K562 (cell line): ENCODE data around the gene MBNL1. TPM values are rescaled to one million over a fixed set of nuclear protein-coding genes. Genes with fewer than 3 reads are reported as not detected.

Experiments used
- ATF1 ChIP-seq, 2 experiments: fragments of 450-650 bp in 1 of 2; IDR thresholded peaks; 2 replicates each; pipeline ENCODE4 v1.6.1; 2016; ENCODE audit warnings: missing compliant biosample characterization in 1 of 2, missing genetic modification characterization in 1 of 2
- BCL6 ChIP-seq: fragments of 250-450 bp; sonication (Bioruptor Pico); IDR thresholded peaks from 2 replicates; pipeline ENCODE4 v1.4.0; 2020
- BRD4 ChIP-seq: fragments of 200-600 bp; sonication (generic); IDR thresholded peaks from 2 replicates; pipeline ENCODE4 v1.6.1; 2017; ENCODE audit warnings: inconsistent platforms
- DPF2 ChIP-seq: fragments of 450-650 bp; IDR thresholded peaks from 2 replicates; pipeline ENCODE4 v1.6.1; 2016
- ESRRA ChIP-seq: fragments of 450-650 bp; IDR thresholded peaks from 2 replicates; pipeline ENCODE4 v1.6.1; 2014; ENCODE audit warnings: low read depth, mild to moderate bottlenecking, moderate library complexity, borderline replicate concordance
- FOXK2 ChIP-seq, 2 experiments: fragments of 450-650 bp; IDR thresholded peaks in 1 of 2; conservative IDR thresholded peaks in 1 of 2; 2 replicates each; pipeline ENCODE4 v1.6.1; 2016; ENCODE audit warnings: low read depth in 2 of 2, mild to moderate bottlenecking in 1 of 2
- GABPA ChIP-seq: fragments of 200-800 bp; sonication (Bioruptor generic); conservative IDR thresholded peaks from 2 replicates; pipeline ENCODE4 v1.6.1; 2016; ENCODE audit warnings: low read depth, missing genetic modification characterization, missing compliant biosample characterization
- HDAC6 ChIP-seq: IDR thresholded peaks from 2 replicates; pipeline ENCODE4 v1.6.1; 2012; ENCODE audit warnings: low read depth, mild to moderate bottlenecking, control low read depth, inconsistent platforms, low read length, moderate library complexity
- HIVEP1 ChIP-seq: fragments of 250-450 bp; sonication (Bioruptor Pico); IDR thresholded peaks from 2 replicates; pipeline ENCODE4 v1.4.0; 2020; ENCODE audit warnings: mild to moderate bottlenecking
- HMGN3 ChIP-seq: IDR thresholded peaks from 2 replicates; pipeline ENCODE4 v1.6.1; 2011; ENCODE audit warnings: borderline replicate concordance, low read depth, mild to moderate bottlenecking, mixed read lengths, low read length; ENCODE audit not compliant: insufficient read length; ENCODE audit errors: extremely low read depth
- MAZ ChIP-seq, 2 experiments: fragments of 450-650 bp in 1 of 2; sonication (generic) in 1 of 2; formaldehyde crosslinking; IDR thresholded peaks in 1 of 2; conservative IDR thresholded peaks in 1 of 2; 2 replicates each; pipeline versions ENCODE4 v1.4.0 to v1.5.0; 2020; ENCODE audit warnings: mild to moderate bottlenecking in 1 of 2, missing genetic modification reagents in 1 of 2
- MCM2 ChIP-seq: fragments of 450-650 bp; IDR thresholded peaks from 2 replicates; pipeline ENCODE4 v1.6.1; 2017; ENCODE audit warnings: low read depth, mild to moderate bottlenecking
- MXD1 ChIP-seq: fragments of 250-450 bp; sonication (Bioruptor Pico); IDR thresholded peaks from 2 replicates; pipeline ENCODE4 v1.8.0; 2021; ENCODE audit warnings: borderline replicate concordance, mild to moderate bottlenecking, moderate library complexity; ENCODE audit not compliant: poor library complexity, severe bottlenecking
- PCBP2 ChIP-seq: fragments of 200-400 bp; formaldehyde crosslinking; IDR thresholded peaks from 2 replicates; pipeline ENCODE4 v1.6.1; 2018; ENCODE audit warnings: low read length, low read depth, mild to moderate bottlenecking, moderate library complexity; ENCODE audit not compliant: poor library complexity, severe bottlenecking
- PHB ChIP-seq: fragments of 250-450 bp; sonication (Bioruptor Pico); IDR thresholded peaks from 2 replicates; pipeline ENCODE4 v1.5.0; 2021
- POLR2G ChIP-seq: fragments of 200-400 bp; formaldehyde crosslinking; IDR thresholded peaks from 2 replicates; pipeline ENCODE4 v1.6.1; 2017; ENCODE audit warnings: low read depth, mild to moderate bottlenecking, antibody characterized with exemption, low read length, moderate library complexity
- POLR3A ChIP-seq: IDR thresholded peaks from 2 replicates; pipeline ENCODE4 v1.6.1; 2011; ENCODE audit warnings: borderline replicate concordance, mild to moderate bottlenecking, moderate library complexity; ENCODE audit not compliant: insufficient read length, insufficient read depth; ENCODE audit errors: extremely low read depth
- PRMT5 ChIP-seq: sonication (generic); formaldehyde crosslinking; IDR thresholded peaks from 2 replicates; pipeline ENCODE4 v1.5.0; 2020; ENCODE audit warnings: missing genetic modification reagents
- RBM34 ChIP-seq: fragments of 200-400 bp; formaldehyde crosslinking; IDR thresholded peaks from 2 replicates; pipeline ENCODE4 v1.6.1; 2018; ENCODE audit warnings: low read length, borderline replicate concordance; ENCODE audit not compliant: insufficient read depth
- SMARCE1 ChIP-seq: fragments of 450-650 bp; IDR thresholded peaks from 2 replicates; pipeline ENCODE4 v1.7.1; 2016; ENCODE audit warnings: mild to moderate bottlenecking
- SPI1 ChIP-seq: IDR thresholded peaks from 2 replicates; pipeline ENCODE4 v1.6.1; 2011; ENCODE audit warnings: low read depth, low read length, control low read depth, borderline replicate concordance
- SRSF3 ChIP-seq: fragments of 200-400 bp; formaldehyde crosslinking; IDR thresholded peaks from 2 replicates; pipeline ENCODE4 v1.6.1; 2016; ENCODE audit warnings: mild to moderate bottlenecking, low read length, moderate library complexity; ENCODE audit not compliant: insufficient read depth
- ZBTB1 ChIP-seq: sonication (generic); formaldehyde crosslinking; IDR thresholded peaks from 2 replicates; pipeline ENCODE4 v1.8.1; 2023; ENCODE audit warnings: missing genetic modification reagents, low read depth, mild to moderate bottlenecking, borderline replicate concordance
- ZNF121 ChIP-seq: sonication (generic); formaldehyde crosslinking; conservative IDR thresholded peaks from 2 replicates; pipeline ENCODE4 v1.8.0; 2022; ENCODE audit warnings: missing genetic modification reagents
- ZNF224 ChIP-seq: sonication (generic); formaldehyde crosslinking; IDR thresholded peaks from 2 replicates; pipeline ENCODE4 v1.8.0; 2022; ENCODE audit warnings: mild to moderate bottlenecking, missing genetic modification reagents
- ZNF511 ChIP-seq: sonication (generic); formaldehyde crosslinking; IDR thresholded peaks from 2 replicates; pipeline ENCODE4 v1.8.0; 2022; ENCODE audit warnings: mild to moderate bottlenecking, missing genetic modification reagents
- ZNF589 ChIP-seq: fragments of 200-800 bp; sonication (Bioruptor generic); IDR thresholded peaks from 2 replicates; pipeline ENCODE4 v1.6.1; 2016; ENCODE audit warnings: low read depth, missing genetic modification characterization, missing compliant biosample characterization
- polyA plus RNA-seq, 8 experiments: library from polyadenylated mRNA; depleted of rRNA in 4 of 8; stranded (reverse) in 5 of 8; unstranded in 3 of 8; fragments of >200 nt; fragmentation: Nextera tagmentation in 2 of 8; fragmentation: Illumina TruSeq in 1 of 8; extraction: Ambion mirVana in 2 of 8; extraction: Trizol in 1 of 8; gene quantifications; 2 replicates each; pipeline versions ENCODE4 v1.2.1 to v1.2.3, GENCODE V29; 2011 to 2014; ENCODE audit warnings: inconsistent platforms in 1 of 8, missing spikeins in 1 of 8
- total RNA-seq, 7 experiments: library from RNA; depleted of rRNA in 6 of 7; stranded (reverse); fragments of >200 nt in 6 of 7; fragmentation: Illumina TruSeq in 2 of 7; extraction: Trizol in 2 of 7; gene quantifications; 2 replicates each; pipeline versions ENCODE4 v1.2.1 to v1.2.3, GENCODE V29; 2011 to 2021; ENCODE audit warnings: low replicate concordance in 1 of 7

MBNL1 gene
- total and polyA plus RNA-seq, 9 of the 15 experiments (the other 6 are each of a cell fraction or from before 2014, with no cell fraction given): 70.3 to 243 (median 220) TPM

GRCh38 chr3:152269056-152269830 is 514 bp downstream of the MBNL1 start (continued):
- TF ChIP-seq ZNF121 (CRISPR knock-in tag) (no peak), POLR2G (peak; percentile 87), DPF2 (no peak), SMARCE1 (0 out of 2 replicates have a peak, but pooled peaks have one; percentile 6), ESRRA (no peak), SPI1 (peak; percentile 88), PCBP2 (no peak), SRSF3 (0 out of 2 replicates have a peak, but pooled peaks have one; percentile 79), MCM2 (no peak), ZNF511 (CRISPR knock-in tag) (0 out of 2 replicates have a peak, but pooled peaks have one; percentile 63), HMGN3 (peak; percentile 12), ZNF589 (CRISPR knock-in tag) (peak; percentile 65; the same call in 1 of the 2 replicates), PHB (CRISPR knock-in tag) (no peak), BCL6 (CRISPR knock-in tag) (no peak), FOXK2 (conservative IDR thresholded peaks at IDR 0.05 in 1 of 2, IDR thresholded peaks at IDR 0.05 in 1 of 2; ENCODE audit: low read depth in 2 of 2) (no peak), GABPA (tag) (peak; percentile 58), ATF1 (CRISPR knock-in tag; IDR thresholded peaks at IDR 0.05) (no peak), ATF1 (tag; IDR thresholded peaks at IDR 0.05) (peak; percentile 41; the same call in 1 of the 2 replicates), ZBTB1 (CRISPR knock-in tag) (peak; percentile 84), POLR3A (no peak), HIVEP1 (CRISPR knock-in tag) (no peak), PRMT5 (CRISPR knock-in tag) (no peak), MAZ (CRISPR knock-in tag; conservative IDR thresholded peaks at IDR 0.05 in 1 of 2, IDR thresholded peaks at IDR 0.05 in 1 of 2) (0 out of 4 replicates have a peak, but pooled peaks have one; percentile 12 to 39), HDAC6 (no peak), BRD4 (no peak), MXD1 (CRISPR knock-in tag) (no peak), RBM34 (no peak), ZNF224 (CRISPR knock-in tag) (no peak)
